Mammary epithelial cell (primary cell): Measurements from ENCODE around the gene GDF10.

Source experiments
- EZH2 ChIP-seq: IDR thresholded peaks from 2 replicates; pipeline ENCODE4 v1.6.1; 2012; ENCODE audit warnings: low read length, inconsistent platforms, borderline replicate concordance
- TF ChIP-seq, protein P1 (sequence below), 2 donors: IDR thresholded peaks in 1 of 2; conservative IDR thresholded peaks in 1 of 2; 2 replicates each; pipeline ENCODE4 v1.5.1; 2011 to 2012; ENCODE audit warnings: inconsistent platforms in 2 of 2, low read length in 2 of 2, mild to moderate bottlenecking in 2 of 2, control low read depth in 1 of 2, low read depth in 1 of 2; ENCODE audit not compliant: insufficient read depth in 1 of 2; ENCODE audit errors: extremely low read depth in 1 of 2

DNA sequence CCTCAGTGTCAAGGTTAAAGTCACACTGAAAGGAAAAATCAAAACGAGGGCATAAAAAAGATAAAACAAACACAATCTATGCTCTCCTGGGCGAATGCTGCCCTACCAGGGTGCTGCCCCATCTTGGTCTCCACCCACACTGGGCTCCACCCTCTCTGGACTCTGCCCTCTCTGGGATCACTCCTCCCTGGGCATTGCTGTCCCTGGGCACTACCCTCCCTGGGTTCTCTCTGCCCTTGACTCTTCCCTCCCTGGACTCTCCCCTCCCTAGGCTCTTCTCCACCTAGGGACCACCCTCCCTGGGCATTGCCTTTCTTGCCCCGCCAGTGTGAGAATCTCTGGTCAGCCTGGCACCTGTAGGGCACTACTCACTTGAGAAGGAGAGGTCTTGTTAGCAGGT is 30.8 kb downstream of the GDF10 start:
- TF ChIP-seq, protein P1, sequence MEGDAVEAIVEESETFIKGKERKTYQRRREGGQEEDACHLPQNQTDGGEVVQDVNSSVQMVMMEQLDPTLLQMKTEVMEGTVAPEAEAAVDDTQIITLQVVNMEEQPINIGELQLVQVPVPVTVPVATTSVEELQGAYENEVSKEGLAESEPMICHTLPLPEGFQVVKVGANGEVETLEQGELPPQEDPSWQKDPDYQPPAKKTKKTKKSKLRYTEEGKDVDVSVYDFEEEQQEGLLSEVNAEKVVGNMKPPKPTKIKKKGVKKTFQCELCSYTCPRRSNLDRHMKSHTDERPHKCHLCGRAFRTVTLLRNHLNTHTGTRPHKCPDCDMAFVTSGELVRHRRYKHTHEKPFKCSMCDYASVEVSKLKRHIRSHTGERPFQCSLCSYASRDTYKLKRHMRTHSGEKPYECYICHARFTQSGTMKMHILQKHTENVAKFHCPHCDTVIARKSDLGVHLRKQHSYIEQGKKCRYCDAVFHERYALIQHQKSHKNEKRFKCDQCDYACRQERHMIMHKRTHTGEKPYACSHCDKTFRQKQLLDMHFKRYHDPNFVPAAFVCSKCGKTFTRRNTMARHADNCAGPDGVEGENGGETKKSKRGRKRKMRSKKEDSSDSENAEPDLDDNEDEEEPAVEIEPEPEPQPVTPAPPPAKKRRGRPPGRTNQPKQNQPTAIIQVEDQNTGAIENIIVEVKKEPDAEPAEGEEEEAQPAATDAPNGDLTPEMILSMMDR (conservative IDR thresholded peaks at IDR 0.05 in 1 of 2, IDR thresholded peaks at IDR 0.05 in 1 of 2; ENCODE audit: extremely low read depth in 1 of 2, insufficient read depth in 1 of 2, low read depth in 1 of 2, low read length in 2 of 2), result no peak
- no peak for TF ChIP-seq EZH2
